Fibroblast of skin of back (primary cell): ENCODE measurements around the gene TAAR9.
"Not testable (repeated sequence)": the region's sequence is repeated elsewhere in the genome, so short reads cannot be mapped to it uniquely, and the experiment has no call there.

Source experiments
- DNase-seq: peaks from one replicate; pipeline ENCODE4 v3.0.0-alpha.2; 2013

TAAR9 gene

DNA sequence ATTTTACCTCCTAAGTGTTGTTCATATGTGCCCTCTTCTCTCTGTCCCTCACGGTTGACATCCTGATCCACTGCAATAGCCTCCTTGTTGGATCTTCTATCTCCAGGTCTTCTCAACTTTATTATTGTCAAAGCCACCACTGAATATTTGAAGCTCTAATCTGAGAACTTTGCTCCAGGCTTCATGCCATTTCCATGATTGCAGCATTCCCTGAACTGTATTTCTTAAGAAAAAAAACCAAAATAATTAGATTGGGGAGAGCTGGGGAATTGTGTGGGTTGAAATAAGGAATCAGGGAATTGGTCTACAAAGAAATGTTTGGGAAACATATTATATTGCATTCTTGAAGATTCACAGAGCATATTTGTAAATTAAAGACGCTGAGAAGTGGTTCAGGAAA, 22.7 kb upstream of the TAAR9 start:
- no peak for DNase-seq

DNA sequence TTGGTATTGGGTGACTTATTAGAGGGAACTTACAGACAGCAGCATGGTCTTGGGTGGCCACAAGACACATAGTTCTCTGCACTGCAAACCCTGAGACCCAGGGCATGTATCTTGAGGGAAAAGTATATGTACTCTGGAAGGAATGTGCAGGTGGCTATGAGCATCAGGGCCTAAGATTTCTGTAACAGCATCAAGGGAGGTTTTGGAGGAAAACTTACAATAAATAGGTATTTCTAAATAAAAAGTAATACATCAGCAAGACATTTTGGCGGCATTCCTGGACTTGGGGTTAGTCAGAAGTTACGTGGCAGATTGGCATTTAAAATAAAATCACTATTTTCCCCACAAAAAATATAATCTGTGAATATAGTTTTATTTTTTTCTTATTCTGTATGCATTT, 17.1 kb upstream of the TAAR9 start:
- peak; percentile 18 for DNase-seq

DNA sequence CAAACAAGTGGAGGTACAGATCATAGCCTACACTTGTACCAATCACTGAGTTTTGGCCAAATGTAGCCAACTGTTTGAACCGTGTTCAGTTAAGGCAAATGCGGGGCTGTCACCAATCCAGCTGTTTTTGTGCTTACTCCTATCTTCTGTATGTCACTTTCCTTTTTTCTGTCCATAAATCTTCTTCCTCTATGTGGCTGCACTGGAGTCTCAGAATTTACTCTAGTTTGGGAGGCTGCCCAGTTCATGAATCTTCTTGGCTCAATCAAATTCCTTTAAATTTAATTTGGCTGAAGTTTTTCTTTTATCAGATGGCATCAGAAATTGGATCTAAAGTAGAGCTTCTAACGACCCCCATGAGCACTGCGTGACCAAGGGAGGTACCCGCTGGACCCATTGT, 13.4 kb upstream of the TAAR9 start:
- no peak for DNase-seq

DNA sequence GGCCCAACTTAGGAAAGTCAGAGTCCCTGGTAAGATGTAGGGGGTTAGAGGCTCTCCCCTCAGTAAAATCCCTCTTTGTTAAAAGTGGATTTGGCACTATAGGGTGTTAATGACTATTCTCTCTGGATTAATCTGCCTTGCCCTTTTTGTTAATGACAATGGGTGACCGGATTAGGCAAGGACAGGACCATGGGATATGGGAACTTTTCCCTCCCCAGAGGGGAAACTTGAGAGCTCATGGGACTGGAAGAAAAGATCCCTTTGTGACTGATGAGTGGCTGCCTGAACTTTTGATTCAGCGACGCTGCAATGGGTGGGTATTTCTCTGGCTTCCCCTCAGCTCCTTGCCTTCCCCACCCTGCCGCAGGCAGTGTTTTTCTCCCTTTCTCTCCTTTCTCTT, 12.2 kb upstream of the TAAR9 start:
- no peak for DNase-seq

DNA sequence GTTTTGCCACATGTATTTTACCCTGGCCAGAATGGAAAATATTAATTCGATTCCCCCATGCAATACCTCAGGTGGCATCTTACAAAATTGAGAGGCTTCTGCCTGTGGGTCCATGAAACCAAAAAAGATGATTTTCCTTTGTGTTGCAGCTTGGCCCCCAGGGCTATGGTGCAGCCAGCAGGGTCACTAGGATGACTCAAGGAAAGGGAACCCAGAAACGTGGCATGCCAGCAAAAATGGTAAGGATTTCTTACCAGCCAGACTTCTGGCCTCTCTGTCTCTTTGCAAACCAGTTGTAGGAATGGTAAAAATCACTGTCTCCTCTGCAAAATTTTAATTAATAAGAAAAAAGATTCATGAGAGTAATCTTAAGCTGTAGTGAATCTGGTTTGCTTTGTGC, 11.6 kb upstream of the TAAR9 start:
- DNase-seq, result no peak

DNA sequence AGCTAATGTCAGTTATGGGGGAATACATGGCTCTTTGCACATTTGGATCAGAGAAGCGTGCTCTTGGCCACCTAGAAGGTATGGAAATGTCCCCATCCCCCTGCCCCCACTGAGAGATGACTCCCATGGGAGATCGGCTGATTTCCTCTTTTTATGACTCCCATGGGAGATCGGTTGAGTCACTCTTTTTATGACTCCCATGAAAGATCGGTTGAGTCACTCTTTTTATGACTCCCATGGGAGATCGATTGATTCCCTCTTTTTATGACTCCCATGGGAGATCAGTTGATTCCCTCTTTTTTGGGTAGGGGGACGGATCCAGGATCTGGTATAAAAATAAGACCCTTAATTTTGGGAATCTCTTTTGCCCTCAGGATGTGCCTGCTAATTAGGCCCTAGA, 10.3 kb upstream of the TAAR9 start:
- peak; percentile 17 for DNase-seq

DNA sequence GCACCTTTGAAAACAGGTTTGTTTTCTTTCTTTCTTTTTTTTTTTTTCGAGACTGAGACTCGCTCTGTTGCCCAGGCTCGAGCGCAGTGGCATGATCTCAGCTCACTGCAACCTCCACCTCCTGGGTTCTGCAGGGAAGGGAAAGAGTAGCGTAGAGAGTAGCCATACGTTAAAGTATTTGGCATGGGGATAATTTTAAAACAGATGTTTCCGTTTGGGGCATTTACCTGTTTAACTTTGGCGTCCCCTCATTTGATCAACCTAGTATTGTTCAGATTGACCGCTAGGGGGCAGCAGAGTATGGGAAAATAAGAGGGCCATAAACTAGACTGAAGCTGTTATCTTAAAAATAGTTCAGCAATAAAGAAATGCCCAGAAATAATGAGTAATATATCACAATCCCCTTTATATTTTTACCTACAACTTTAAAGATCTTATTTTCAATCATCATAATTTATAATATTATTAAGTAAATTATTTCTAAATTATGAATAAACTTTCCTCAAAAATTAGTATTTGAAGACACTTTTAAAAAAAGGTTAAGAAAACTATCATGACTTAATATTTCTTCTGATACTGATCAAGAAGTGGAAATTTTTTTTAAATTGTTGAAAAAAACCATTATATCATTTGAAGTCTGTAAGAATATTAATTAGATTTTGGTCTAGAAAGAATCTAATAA, 7.6 kb upstream of the TAAR9 start:
- DNase-seq, result peak; percentile 56

DNA sequence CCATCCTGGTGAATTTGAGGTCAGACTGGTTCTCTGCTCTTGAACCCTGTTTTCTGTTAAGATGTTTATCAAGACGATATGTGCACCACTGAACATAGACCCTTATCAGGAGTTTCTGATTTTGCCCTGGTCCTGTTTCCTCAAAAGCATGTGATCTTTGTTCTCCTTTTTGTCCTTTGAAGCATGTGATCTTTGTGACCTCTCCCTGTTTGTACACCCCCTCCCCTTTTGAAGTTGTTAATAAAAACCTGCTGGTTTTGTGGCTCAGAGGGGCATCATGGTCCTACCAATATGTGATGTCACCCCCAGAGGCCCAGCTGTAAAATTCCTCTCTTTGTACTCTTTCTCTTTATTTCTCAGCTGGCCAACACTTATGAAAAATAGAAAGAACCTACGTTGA, 3.5 kb upstream of the TAAR9 start:
- not testable (repeated sequence) for DNase-seq

DNA sequence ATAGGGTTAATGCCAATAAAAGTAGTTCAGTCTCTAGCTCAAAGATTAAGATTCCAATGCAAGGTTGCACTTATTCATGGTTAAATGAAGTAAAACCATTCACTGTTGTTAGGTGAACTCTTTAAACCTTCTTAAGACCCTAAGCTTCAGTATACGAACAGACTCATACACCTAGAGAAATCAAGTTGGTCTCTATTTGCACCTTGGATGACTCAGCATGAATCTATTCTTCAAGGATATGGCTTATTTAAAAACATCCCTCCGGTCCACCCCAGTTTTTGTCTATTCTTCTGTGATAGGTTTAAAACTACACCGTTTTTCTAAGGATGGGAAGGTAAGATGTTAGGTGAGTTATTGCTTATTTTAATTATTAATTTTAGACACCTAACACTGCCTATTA, 932 bp upstream of the TAAR9 start:
- DNase-seq, result no peak

DNA sequence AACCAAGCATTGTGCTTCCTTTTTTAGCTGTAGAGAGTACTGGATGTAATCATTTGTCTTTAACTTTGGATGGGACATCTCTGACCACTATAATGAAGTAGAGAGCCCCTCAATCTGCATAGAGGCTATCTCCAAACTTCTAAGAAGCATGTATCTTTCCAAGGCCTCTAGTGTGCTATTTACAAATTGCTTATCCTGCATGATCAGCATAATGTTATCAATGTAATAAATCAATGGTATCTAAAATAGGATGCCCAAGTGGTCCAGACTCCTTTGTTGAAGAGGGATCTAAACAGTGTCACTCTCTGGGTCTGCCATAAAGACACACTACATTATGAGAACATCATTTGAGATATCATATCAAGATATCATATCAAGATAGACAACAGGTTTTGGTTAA, 6.7 kb downstream of the TAAR9 start:
- DNase-seq, result no peak

DNA sequence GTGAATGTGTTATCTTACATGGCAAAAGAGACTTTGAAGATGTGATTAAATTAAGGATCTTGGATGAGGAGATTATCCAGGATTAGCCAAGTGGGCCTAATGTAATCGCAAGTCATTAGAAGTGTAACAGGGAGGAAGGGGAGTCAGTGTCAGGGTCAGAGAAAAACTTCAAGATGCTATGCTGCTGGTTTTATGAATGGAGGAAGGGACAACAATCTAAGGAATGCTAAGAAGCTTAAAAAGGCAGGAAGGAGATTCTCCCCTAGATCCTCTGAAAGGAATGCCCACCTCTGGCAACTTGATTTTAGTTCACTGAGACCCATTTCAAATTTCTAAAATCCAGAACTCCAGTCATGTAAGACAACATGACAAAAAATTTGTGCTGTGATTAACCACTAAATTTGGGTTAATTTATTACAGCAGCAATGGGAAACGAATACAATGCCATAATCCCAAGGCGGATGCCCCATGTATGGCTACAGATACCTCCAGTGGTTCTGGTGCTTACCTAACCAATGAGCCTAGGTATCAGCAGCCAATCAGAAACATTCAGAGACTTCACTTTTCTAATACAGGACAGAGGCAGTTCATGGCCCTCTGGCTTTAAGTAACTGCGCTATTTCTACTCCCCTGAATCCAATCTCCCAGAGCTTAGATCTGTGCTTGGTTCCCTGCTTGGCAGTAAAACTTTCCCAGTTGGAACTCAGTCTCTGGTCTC, 10.8 kb downstream of the TAAR9 start:
- DNase-seq, result no peak

DNA sequence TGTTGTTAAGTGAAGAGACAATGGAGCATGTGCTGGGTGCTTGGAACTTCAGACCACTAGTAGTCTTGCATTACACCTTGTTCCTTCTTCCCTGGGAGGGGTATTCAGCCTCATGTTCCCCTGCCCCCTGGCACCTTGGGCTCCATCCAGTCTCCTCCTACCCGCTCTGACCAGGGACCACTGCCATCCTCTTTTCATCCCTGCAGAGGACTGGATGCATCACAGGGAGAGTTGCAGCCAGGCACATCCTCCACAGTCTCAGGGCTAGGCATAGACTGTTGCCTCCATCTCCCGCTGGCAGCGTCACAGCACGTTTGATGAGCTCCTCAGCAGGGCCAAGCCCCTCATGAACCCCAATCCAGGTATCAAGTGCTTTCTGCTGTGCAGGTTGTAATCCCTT, 13.1 kb downstream of the TAAR9 start:
- no peak for DNase-seq

DNA sequence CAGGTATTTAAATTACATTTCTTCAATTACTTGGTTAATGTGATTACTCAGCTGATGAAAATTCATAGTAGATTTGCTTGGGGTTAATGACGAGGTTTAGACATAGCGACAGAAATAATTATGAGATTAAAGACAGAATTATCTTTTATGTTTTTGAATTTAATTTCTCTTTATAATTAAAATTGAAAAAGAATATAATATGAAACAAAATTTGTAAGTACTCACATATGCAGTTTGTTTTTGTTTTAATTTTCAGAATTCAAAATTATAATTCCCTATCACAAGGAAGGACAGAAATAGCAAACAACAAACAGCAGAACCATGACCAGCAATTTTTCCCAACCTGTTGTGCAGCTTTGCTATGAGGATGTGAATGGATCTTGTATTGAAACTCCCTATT, 14.3 kb downstream of the TAAR9 start, which contains the start of gene TAAR8:
Gene TAAR8 (plus strand): TSS at position 301 of the 400 bp plus-strand sequence. CDS start 21 bp downstream, at position 322.
- no peak for DNase-seq

DNA sequence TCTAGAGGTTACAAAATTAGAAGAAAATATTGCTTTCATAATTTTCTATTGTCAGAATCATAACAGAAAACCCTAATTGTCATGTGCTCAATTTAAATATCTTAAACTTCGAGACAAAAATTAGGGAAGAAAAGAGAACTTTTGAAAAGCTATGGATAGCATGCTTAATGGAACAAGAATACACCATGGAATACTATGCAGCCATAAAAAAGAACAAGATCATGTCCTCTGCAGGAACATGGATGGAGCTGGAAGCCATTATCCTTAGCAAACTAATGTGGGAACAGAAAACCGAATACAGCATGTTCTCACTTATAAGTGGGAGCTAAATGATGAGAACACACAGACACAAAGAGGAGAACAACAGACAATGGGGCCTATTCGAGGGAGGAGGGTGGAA, 22.0 kb downstream of the TAAR9 start:
- not testable (repeated sequence) for DNase-seq

DNA sequence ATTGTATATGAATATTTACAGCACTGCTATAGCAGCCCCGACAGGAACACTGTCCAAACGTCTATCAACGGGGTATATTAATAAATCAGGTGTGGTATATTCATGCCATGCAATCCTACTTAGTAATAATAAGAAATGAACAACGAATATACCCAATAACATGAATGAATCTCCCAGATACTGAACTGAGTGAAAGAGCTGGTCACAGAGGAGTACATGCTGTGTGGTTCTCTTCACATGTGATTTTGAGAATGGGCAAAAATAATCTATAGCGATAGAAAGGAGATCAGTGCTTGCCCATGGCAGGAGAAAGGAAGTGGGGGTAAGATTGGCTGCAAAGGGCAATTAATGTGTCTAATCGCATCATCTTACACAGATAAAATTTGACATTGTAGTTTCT, 28.3 kb downstream of the TAAR9 start:
- no peak for DNase-seq

DNA sequence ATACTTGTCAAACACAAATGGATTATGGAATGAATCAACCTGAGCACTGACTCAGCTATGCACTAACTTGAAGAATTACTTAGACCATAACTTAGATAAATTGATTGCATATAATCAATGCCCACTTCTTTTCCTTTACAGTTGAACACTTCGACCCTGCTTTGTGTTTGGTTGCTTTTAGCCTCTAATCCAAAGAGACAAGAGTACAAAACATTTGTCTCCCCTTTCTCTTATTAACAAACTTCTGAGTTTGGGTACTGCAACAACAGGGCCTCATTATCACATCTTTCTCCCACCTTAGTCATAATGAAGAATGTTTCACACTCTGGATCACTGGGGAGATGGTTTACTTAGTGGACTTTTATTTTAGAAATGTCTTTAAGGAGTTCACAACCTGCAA, 29.5 kb downstream of the TAAR9 start:
- no peak for DNase-seq

DNA sequence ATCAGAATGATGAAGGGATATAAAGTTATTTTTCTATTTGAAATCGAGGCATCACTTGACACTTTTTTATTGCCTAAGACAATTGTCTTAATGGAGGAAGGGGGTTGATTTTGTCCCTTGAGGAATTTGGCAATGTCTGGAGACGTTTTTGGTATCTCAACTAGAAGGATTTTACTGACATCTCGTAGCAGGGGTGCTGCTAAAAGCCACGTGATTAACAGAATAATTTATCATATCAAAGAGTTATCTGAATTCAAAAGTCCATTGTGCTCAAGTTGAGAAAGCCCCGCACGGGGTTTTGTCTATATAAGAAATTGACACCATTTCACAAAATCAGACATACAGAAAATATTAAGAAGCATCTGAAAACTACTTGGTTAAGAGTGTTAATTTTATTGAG, 30.5 kb downstream of the TAAR9 start:
- no peak for DNase-seq

DNA sequence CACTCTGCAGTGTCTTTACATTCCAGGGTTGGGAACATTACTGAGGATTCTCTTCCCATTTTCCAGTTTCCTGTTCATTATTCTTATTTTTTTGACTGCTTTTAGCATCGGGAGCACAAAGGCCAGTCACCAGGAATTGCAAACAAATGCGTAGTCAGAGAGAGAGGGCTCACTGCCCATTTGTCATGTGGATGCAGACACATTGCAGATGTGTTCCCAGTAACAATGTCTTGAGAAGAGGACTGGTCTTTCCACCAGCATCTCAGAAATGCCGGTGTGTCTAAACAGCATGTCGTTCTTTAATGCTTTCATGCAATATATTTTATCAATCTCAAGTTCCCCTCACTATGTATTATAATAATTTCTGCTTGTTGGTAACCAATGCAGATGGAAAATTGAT, 31.1 kb downstream of the TAAR9 start:
- no peak for DNase-seq

DNA sequence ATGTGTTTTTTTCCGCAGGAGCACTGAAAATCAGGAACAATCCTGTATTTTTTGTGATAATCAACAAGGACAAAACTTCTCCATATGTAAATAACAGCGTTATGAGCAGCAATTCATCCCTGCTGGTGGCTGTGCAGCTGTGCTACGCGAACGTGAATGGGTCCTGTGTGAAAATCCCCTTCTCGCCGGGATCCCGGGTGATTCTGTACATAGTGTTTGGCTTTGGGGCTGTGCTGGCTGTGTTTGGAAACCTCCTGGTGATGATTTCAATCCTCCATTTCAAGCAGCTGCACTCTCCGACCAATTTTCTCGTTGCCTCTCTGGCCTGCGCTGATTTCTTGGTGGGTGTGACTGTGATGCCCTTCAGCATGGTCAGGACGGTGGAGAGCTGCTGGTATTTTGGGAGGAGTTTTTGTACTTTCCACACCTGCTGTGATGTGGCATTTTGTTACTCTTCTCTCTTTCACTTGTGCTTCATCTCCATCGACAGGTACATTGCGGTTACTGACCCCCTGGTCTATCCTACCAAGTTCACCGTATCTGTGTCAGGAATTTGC, 32.2 kb downstream of the TAAR9 start, which contains the start of gene TAAR6:
Gene TAAR6 (plus strand): TSS at position 102 of the 557 bp plus-strand sequence. CDS start 0 bp downstream, at position 102.
- no peak for DNase-seq

DNA sequence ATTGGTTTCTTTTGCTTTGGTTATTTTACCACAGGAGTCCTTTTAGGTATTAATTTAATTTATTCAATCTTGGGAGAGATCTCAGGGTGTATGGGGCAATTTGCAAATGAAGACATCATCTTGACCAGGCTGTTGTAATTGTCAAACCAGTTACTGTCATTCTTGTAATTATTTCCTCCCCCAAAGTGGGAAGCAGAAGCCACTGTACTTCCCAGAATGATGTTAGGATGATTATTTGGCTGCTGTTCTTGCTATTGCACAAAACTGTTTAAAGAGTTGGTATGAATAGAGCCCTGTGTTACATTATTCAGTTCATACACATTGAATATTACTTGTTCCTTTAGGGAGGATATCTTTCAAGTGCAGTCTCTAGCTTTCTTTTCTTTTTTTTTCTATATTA, 33.7 kb downstream of the TAAR9 start:
- no peak for DNase-seq

DNA sequence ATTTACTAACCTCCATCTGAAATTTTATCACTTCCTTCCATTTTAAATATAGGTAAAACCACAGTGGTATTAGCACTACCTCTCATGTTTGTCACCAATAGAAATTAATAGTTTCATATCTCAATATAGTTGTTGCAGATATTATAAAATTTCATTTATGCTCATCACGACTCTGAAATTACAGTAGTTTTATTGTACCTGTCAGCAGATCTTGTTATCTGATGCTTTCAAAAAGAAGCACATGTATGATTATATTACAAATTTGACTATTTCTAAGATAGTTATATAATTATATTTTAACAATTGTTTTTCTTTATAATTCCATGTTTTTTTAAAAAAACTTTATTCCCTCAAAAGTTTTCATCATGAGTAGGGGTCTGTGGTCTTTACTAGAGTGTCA, 46.6 kb downstream of the TAAR9 start:
- DNase-seq, result no peak

DNA sequence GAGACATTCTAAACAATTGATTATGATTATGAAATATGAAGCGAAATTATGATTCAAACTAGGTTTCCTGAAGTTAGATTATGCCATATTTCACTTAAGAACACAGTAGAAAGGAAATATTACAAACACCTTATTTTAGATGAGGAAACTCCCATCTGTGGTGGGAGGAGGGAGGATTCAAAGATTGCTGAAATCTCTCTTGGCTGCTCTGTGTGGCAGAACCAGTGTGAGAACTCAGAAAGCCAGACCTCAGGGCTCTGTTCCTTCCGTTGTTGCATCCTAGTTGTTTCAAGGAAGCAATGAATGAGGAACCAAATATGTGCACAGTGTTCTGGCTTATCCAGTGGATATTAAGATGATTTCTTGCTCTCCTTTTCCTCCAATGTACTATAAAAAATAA, 49.3 kb downstream of the TAAR9 start:
- no peak for DNase-seq
